Activated naive CD8-positive, alpha-beta T cell treated with anti-CD3 and anti-CD28 coated beads, Interleukin-2, amount 10 ng/mL, durations not matched to agents 7 days and 5 days (primary cell): ENCODE results near the gene ATP13A1. TPM values are rescaled to one million over a fixed set of nuclear protein-coding genes. Genes with fewer than 3 reads are reported as not detected.
A peak's percentile ranks its signal among the peaks of the same experiment; 100 is the strongest.

ENCODE experiments used
- ATAC-seq: fragments of 150-1000 bp; cut with Tn5 transposase; one replicate; pipeline ENCODE4 v1.10.0; 2021; ENCODE audit warnings: low read depth, moderate library complexity
- POLR2A ChIA-PET: fragments of 350-600 bp; sonication (Branson Sonifier 250); formaldehyde crosslinking; loops from one replicate; lab custom pipeline; 2021; ENCODE audit warnings: antibody characterized with exemption; lab: Charles Lee
- DNase-seq: peaks from one replicate; pipeline ENCODE4 v3.0.0; 2021
- H3K27ac Mint-ChIP-seq: one replicate; pipeline ENCODE4 v1.8.0; 2022; ENCODE audit warnings: mild to moderate bottlenecking, mixed read lengths
- H3K27me3 Mint-ChIP-seq: one replicate; pipeline ENCODE4 v1.8.0; 2022; ENCODE audit warnings: mild to moderate bottlenecking, moderate library complexity, mixed read lengths
- H3K36me3 Mint-ChIP-seq: one replicate; pipeline ENCODE4 v1.8.0; 2021; ENCODE audit warnings: mild to moderate bottlenecking, mixed read lengths
- H3K4me1 Mint-ChIP-seq: one replicate; pipeline ENCODE4 v1.8.0; 2021; ENCODE audit warnings: mixed read lengths
- H3K4me3 Mint-ChIP-seq: one replicate; pipeline ENCODE4 v1.8.0; 2022; ENCODE audit warnings: mild to moderate bottlenecking, moderate library complexity, mixed read lengths
- H3K9me3 Mint-ChIP-seq: one replicate; pipeline ENCODE4 v1.8.0; 2021; ENCODE audit warnings: mixed read lengths
- total RNA-seq, 2 experiments: library from RNA; stranded (reverse); gene quantifications; one replicate each; pipeline ENCODE4 v1.2.3, GENCODE V29; 2021

Gene ATP13A1
- total RNA-seq, 2 experiments from 2014 or later, result 108 to 115 TPM

DNA sequence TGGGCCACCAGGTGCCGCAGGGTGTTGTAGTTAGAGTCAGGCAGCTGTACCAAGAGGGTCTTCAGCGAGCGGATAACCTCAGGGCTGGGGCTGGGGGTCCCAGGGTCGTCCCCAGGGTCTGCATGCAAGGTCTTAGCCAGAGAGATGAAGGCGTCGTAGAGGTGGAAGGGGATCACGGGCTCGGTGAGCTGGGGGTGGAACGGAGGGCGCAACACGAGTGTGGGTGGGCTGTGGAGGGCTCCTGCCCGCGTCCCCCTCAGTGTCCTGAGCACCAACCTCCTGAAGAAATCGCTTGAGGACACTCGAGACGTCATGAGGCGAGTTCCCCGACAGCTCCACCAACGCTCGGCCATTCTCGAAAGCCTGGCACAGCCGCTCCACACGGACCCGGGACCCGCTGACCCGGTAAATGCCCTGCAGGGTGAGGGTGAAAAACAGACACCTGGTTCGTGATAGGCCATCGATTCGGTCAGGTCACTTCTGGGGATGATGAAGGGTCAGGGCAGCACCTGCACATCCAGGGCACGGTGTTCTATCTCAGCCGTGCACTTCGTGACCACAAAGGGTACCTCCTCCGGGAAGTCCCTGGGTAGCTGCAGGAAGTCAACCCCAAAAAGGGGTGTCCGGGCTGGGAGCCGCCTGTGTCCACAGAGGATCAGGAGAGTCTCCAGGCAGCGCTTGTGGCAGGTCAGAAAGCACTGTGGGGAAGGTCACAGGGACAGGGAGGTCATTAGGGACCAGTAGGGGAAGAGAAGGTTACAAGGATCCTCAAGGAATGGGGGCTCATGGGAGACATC, 28.8 kb downstream of the ATP13A1 start:
- POLR2A ChIA-PET, result interaction anchor here (0.6 kb wide), 2 partner anchors 13 to 103 kb away, joined by 4 to 6 read pairs; no protein-coding TSS in a partner anchor
- Mint-ChIP-seq H3K27me3 (no peaks in the 10 kb centered on the region), H3K9me3 (no peaks in the 10 kb centered on the region), H3K27ac (peak overlapping the region; percentile 58), H3K4me3 (no peak overlapping the region), H3K4me1 (peaks cover 12% of the 10 kb centered on the region), H3K36me3 (peaks cover 39% of the 10 kb centered on the region)
- DNase-seq (no peak), ATAC-seq (no peak)

GRCh38 chr19:19633711-19634515, 29.6 kb downstream of the ATP13A1 start:
- no peak for DNase-seq
- H3K9me3 Mint-ChIP-seq, result no peaks in the 10 kb centered on the region
- POLR2A ChIA-PET, result no interaction called here

GRCh38 chr19:19632661-19633060, 30.8 kb downstream of the ATP13A1 start:
- DNase-seq (no peak), ATAC-seq (no peak)
- H3K4me1 Mint-ChIP-seq, result peaks cover 12% of the 10 kb centered on the region
- no peak overlapping the region for H3K4me3 Mint-ChIP-seq
- no peak overlapping the region for H3K27ac Mint-ChIP-seq
- H3K9me3 Mint-ChIP-seq, result no peaks in the 10 kb centered on the region
- POLR2A ChIA-PET, result interaction anchor here (0.6 kb wide), 2 partner anchors 17 to 101 kb away, joined by 3 to 5 read pairs; no protein-coding TSS in a partner anchor
- H3K36me3 Mint-ChIP-seq, result peaks cover 39% of the 10 kb centered on the region
- no peaks in the 10 kb centered on the region for H3K27me3 Mint-ChIP-seq

More at GRCh38 chr19:19633711-19634515, 29.6 kb downstream of the ATP13A1 start:
- no peak for ATAC-seq
- H3K27me3 Mint-ChIP-seq, result no peaks in the 10 kb centered on the region
- H3K4me1 Mint-ChIP-seq, result peaks cover 10% of the 10 kb centered on the region
- peaks cover 40% of the 10 kb centered on the region for H3K36me3 Mint-ChIP-seq
- no peak overlapping the region for H3K27ac Mint-ChIP-seq
- H3K4me3 Mint-ChIP-seq, result no peak overlapping the region

- Mint-ChIP-seq H3K27me3 (no peaks in the 10 kb centered on the region), H3K4me1 (peaks cover 24% of the 10 kb centered on the region), H3K4me3 (no peak overlapping the region), H3K9me3 (no peaks in the 10 kb centered on the region), H3K36me3 (peaks cover 41% of the 10 kb centered on the region), H3K27ac (peak overlapping the region; percentile 30)
- POLR2A ChIA-PET, result no interaction called here
- DNase-seq (no peak), ATAC-seq (no peak)
Measured at GRCh38 chr19:19631346-19631745, 32.1 kb downstream of the ATP13A1 start.

- peaks cover 24% of the 10 kb centered on the region for H3K4me1 Mint-ChIP-seq
- H3K27ac Mint-ChIP-seq, result no peak overlapping the region
- ATAC-seq, result no peak
- POLR2A ChIA-PET, result interaction anchor here (3.6 kb wide), 1 partner anchor 32 kb away, joined by 25 read pairs; no protein-coding TSS in a partner anchor
- no peak overlapping the region for H3K4me3 Mint-ChIP-seq
- H3K27me3 Mint-ChIP-seq, result no peaks in the 10 kb centered on the region
- DNase-seq, result no peak
- peaks cover 39% of the 10 kb centered on the region for H3K36me3 Mint-ChIP-seq
- H3K9me3 Mint-ChIP-seq, result no peaks in the 10 kb centered on the region
Measured at GRCh38 chr19:19630426-19630825, 33.0 kb downstream of the ATP13A1 start.

DNA sequence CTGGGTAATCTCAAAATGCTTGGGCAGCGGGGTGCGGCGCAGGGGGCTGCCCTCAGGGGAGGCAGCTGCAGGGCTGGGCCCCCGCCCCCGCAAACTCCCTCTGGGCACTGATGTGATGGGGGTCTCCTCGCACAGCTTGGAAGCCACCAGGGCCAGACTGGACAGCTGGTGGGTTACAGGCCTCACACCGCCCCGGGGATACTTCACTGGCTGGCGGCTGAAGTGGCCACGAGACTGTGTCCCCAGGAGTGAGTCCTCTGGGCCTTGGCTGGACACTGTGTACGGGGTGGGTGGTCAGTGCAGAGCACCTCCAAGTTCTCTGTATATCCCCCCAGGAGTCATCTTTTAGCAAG, 33.4 kb downstream of the ATP13A1 start:
- ATAC-seq, result no peak
- no peak overlapping the region for H3K27ac Mint-ChIP-seq
- H3K9me3 Mint-ChIP-seq, result no peaks in the 10 kb centered on the region
- DNase-seq, result no peak
- H3K36me3 Mint-ChIP-seq, result peaks cover 38% of the 10 kb centered on the region
- no peak overlapping the region for H3K4me3 Mint-ChIP-seq
- H3K27me3 Mint-ChIP-seq, result no peaks in the 10 kb centered on the region
- POLR2A ChIA-PET, result interaction anchor here (3.6 kb wide), 1 partner anchor 32 kb away, joined by 25 read pairs; no protein-coding TSS in a partner anchor
- peaks cover 24% of the 10 kb centered on the region for H3K4me1 Mint-ChIP-seq

GRCh38 chr19:19628501-19629134, 34.9 kb downstream of the ATP13A1 start:
- H3K4me3 Mint-ChIP-seq, result peak overlapping the region; percentile 82
- H3K27ac Mint-ChIP-seq, result peak overlapping the region; percentile 90
- H3K9me3 Mint-ChIP-seq, result no peaks in the 10 kb centered on the region
- no peaks in the 10 kb centered on the region for H3K27me3 Mint-ChIP-seq
- peaks cover 24% of the 10 kb centered on the region for H3K4me1 Mint-ChIP-seq
- peak; percentile 8 for ATAC-seq
- H3K36me3 Mint-ChIP-seq, result peaks cover 31% of the 10 kb centered on the region
- POLR2A ChIA-PET, result interaction anchor here (0.6 to 3.6 kb wide), 16 partner anchors 10 to 423 kb away, joined by 3 to 25 read pairs (median 3); partner anchors contain the start of gene ATP13A1
- no peak for DNase-seq

DNA sequence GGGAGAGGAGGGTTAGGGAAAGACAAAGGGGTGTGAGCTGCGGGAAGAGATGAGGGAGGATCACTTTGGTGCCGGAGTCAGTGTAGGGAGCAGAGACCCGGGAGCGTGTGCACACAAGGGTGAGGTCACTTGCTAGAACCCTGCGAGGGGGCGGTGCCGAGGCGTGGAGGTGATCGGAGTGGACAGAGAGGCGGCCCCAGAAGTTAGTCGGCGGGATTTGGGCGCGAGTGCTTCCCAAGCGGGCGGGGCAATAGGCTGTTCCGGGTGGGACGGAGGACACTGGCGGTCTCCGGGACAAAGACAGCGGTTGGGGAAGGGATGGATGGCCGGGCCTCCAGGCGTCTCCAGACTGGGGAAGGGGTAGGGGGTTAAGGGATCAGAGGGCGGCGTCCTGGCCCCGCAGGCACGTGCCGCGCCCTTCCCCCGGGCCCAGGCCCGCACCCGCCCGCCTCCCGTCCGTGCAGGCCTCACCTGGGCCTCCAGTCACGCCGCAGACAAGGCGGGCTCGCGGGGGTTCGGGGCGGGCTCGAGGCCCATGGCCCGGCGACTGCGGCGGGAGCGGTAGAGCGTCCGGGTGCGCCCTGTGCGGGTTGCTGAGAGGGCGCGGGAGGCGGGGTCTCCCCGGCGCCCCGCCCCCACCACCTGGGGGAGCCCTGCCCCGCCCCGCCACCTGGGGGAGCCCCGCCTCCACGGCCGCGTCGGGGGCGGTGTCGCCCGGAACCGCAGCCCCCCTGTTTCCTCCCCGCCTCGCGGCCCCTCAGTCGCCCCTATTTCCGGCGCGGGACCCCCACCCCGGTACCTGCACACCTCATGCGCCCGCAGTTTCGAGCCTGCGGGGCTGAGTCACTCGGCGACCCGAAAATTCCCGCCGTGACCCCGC, 35.6 kb downstream of the ATP13A1 start, which contains the start of gene LPAR2:
Gene LPAR2, minus strand, starts transcription at position 600 of the 880 bp plus-strand sequence. CDS start 945 bp downstream, outside the sequence.
- Mint-ChIP-seq H3K4me3 (peak within 1 kb of the TSS; percentile 99), H3K4me1 (peaks cover 26% of the 10 kb centered on the region), H3K9me3 (no peaks in the 10 kb centered on the region), H3K27me3 (no peaks in the 10 kb centered on the region), H3K36me3 (peaks cover 25% of the 10 kb centered on the region), H3K27ac (peak within 1 kb of the TSS; percentile 96)
- ATAC-seq (peak; percentile 75), DNase-seq (peak; percentile 92)
- POLR2A ChIA-PET, result interaction anchor here (0.6 to 3.6 kb wide), 27 partner anchors 9 to 148 kb away, joined by 3 to 25 read pairs (median 4); partner anchors contain the start of genes ATP13A1, GMIP, NDUFA13 and PBX4

- ATAC-seq (no peak), DNase-seq (no peak)
- H3K27me3 Mint-ChIP-seq, result no peaks in the 10 kb centered on the region
- no peaks in the 10 kb centered on the region for H3K9me3 Mint-ChIP-seq
- H3K27ac Mint-ChIP-seq, result peak overlapping the region; percentile 96
- H3K4me3 Mint-ChIP-seq, result peak overlapping the region; percentile 99
- peaks cover 24% of the 10 kb centered on the region for H3K4me1 Mint-ChIP-seq
- H3K36me3 Mint-ChIP-seq, result peaks cover 21% of the 10 kb centered on the region
- POLR2A ChIA-PET, result interaction anchor here (0.6 to 3.6 kb wide), 20 partner anchors 8 to 122 kb away, joined by 3 to 25 read pairs (median 4); partner anchors contain the start of genes GMIP, NDUFA13, PBX4 and TSSK6
Measured at GRCh38 chr19:19626516-19627472, 36.7 kb downstream of the ATP13A1 start.

- H3K27ac Mint-ChIP-seq, result peak overlapping the region; percentile 38
- H3K36me3 Mint-ChIP-seq, result peaks cover 22% of the 10 kb centered on the region
- POLR2A ChIA-PET, result interaction anchor here (0.7 to 1.7 kb wide), 3 partner anchors 9 to 25 kb away, joined by 3 to 6 read pairs (median 3); no protein-coding TSS in a partner anchor
- H3K9me3 Mint-ChIP-seq, result no peaks in the 10 kb centered on the region
- peaks cover 31% of the 10 kb centered on the region for H3K4me1 Mint-ChIP-seq
- no peaks in the 10 kb centered on the region for H3K27me3 Mint-ChIP-seq
- ATAC-seq (no peak), DNase-seq (no peak)
- no peak overlapping the region for H3K4me3 Mint-ChIP-seq
Measured at GRCh38 chr19:19624032-19624570, 39.4 kb downstream of the ATP13A1 start.

- POLR2A ChIA-PET, result interaction anchor here (0.6 to 1.0 kb wide), 2 partner anchors 20 to 91 kb away, joined by 3 read pairs; no protein-coding TSS in a partner anchor
- peaks cover 20% of the 10 kb centered on the region for H3K36me3 Mint-ChIP-seq
- peaks cover 33% of the 10 kb centered on the region for H3K4me1 Mint-ChIP-seq
- no peaks in the 10 kb centered on the region for H3K9me3 Mint-ChIP-seq
- ATAC-seq (no peak), DNase-seq (no peak)
- H3K27me3 Mint-ChIP-seq, result peaks cover 2% of the 10 kb centered on the region
- H3K27ac Mint-ChIP-seq, result no peak overlapping the region
- H3K4me3 Mint-ChIP-seq, result no peak overlapping the region
Measured at GRCh38 chr19:19623383-19623782, 40.1 kb downstream of the ATP13A1 start.
